ENCODE data around the gene HLA-DMB.
A peak's percentile ranks its signal among the peaks of the same experiment; 100 is the strongest.

DNA sequence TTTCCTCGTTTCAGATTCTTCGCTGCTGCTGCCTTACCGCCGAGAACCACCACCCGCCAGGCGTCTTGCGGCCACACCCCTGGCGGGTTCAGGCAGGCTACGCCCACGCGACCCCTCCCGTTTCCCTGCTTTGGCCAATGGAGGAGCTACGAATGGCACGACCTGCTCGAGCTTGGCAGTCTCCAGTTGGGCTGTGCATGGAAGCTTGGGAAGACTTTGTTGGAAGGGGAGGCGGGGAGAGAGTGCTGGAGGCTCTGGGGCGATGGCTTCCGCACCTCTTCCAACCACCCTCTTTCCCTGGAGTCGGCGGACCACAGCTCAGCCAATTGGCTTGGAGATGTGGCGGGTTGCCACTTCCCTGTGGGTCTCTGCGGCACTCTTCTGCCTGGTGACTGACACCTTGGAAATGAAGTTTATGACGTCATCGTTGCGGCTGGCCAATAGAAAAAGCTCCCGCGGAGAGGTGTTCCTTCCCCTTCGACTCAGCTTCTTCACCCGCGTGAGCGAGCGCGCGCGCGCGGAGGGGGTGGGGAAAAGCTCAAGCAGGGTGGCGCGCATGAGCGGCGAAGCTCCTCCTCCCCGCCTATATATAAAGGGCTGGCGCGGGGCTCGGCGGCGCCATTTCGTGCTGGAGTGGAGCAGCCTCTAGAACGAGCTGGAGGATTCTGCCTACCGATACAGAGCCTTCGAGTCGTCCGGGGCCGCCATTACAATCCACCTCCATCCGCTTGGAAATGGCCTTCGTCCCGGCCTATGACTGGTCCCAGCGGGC is 30.9 kb upstream of the HLA-DMB start:
- TF ChIP-seq, protein P1, sequence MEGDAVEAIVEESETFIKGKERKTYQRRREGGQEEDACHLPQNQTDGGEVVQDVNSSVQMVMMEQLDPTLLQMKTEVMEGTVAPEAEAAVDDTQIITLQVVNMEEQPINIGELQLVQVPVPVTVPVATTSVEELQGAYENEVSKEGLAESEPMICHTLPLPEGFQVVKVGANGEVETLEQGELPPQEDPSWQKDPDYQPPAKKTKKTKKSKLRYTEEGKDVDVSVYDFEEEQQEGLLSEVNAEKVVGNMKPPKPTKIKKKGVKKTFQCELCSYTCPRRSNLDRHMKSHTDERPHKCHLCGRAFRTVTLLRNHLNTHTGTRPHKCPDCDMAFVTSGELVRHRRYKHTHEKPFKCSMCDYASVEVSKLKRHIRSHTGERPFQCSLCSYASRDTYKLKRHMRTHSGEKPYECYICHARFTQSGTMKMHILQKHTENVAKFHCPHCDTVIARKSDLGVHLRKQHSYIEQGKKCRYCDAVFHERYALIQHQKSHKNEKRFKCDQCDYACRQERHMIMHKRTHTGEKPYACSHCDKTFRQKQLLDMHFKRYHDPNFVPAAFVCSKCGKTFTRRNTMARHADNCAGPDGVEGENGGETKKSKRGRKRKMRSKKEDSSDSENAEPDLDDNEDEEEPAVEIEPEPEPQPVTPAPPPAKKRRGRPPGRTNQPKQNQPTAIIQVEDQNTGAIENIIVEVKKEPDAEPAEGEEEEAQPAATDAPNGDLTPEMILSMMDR (IDR thresholded peaks at IDR 0.05): peak in 4 of 6 experiments; percentile 11 to 46 (median 25)
- TF ChIP-seq POLR2AphosphoS5 (IDR thresholded peaks at IDR 0.05): peak; percentile 98 to 99
- TF ChIP-seq POLR2A (IDR thresholded peaks at IDR 0.05): peak; percentile 90 to 100 (median 99)
- TF ChIP-seq EP300 (IDR thresholded peaks at IDR 0.05): peak in 1 of 4 donors; percentile 86
